Astrocyte of the cerebellum (primary cell): Measurements from ENCODE around the gene EVX1.

ENCODE experiments used
- DNase-seq: peaks from one replicate; pipeline ENCODE4 v3.0.0-alpha.2; 2011; ENCODE audit warnings: low read depth
- H3K4me3 ChIP-seq: 2 replicates; pipeline ENCODE4 v1.5.1; 2011; ENCODE audit warnings: mild to moderate bottlenecking, low read depth, low read length, moderate library complexity
- CTCF ChIP-seq: IDR thresholded peaks from 2 replicates; pipeline ENCODE4 v1.5.1; 2012; ENCODE audit warnings: low read length, low read depth, moderate library complexity, mild to moderate bottlenecking; ENCODE audit errors: missing control alignments
- in situ Hi-C: cut with HindIII; loops from 2 replicates; pipeline ENCODE4 v1.10.0; 2017; ENCODE audit warnings: low sequenced_read_pairs

EVX1 gene

GRCh38 chr7:27197137-27198042, 45.2 kb upstream of the EVX1 start:
- no peak for TF ChIP-seq CTCF
- no peak for DNase-seq
- H3K4me3 ChIP-seq: no peak overlapping the region
- in situ Hi-C loops: no loop called here

GRCh38 chr7:27198138-27198841, 44.3 kb upstream of the EVX1 start:
- in situ Hi-C loops: no loop called here
- no peak overlapping the region for H3K4me3 ChIP-seq

GRCh38 chr7:27198871-27199801, 43.5 kb upstream of the EVX1 start:
- H3K4me3 ChIP-seq: no peak overlapping the region
- DNase-seq: no peak
- no peak for TF ChIP-seq CTCF
- in situ Hi-C loops: no loop called here

More at GRCh38 chr7:27198138-27198841, 44.3 kb upstream of the EVX1 start:
- TF ChIP-seq CTCF: no peak
- DNase-seq: no peak

GRCh38 chr7:27199849-27200760, 42.5 kb upstream of the EVX1 start, which contains the start of gene HOXA13:
HOXA13 (minus strand) TSS chr7:27200091; CDS start chr7:27200077, 14 bp downstream.
- no peak for DNase-seq
- in situ Hi-C loops: loop anchor here (25.0 kb wide), 1 partner anchor 387 kb away; no protein-coding TSS in a partner anchor
- no peak within 1 kb of the TSS for H3K4me3 ChIP-seq
- no peak for TF ChIP-seq CTCF

- in situ Hi-C loops: loop anchor here (25.0 kb wide), 1 partner anchor 386 kb away; no protein-coding TSS in a partner anchor
- DNase-seq: no peak
- no peak overlapping the region for H3K4me3 ChIP-seq
Observed at GRCh38 chr7:27200761-27201579, 41.6 kb upstream of the EVX1 start.

More at GRCh38 chr7:27200761-27201579, 41.6 kb upstream of the EVX1 start:
- no peak for TF ChIP-seq CTCF
